HepG2 (cell line): ENCODE measurements around the gene TNNI2.
"Not testable (repeated sequence)": the region's sequence is repeated elsewhere in the genome, so short reads cannot be mapped to it uniquely, and the experiment has no call there.

ENCODE experiments used
- CTCF ChIP-seq: sonication (generic); formaldehyde crosslinking; IDR thresholded peaks from 2 replicates; pipeline ENCODE4 v1.5.0; 2020; ENCODE audit warnings: mild to moderate bottlenecking, missing genetic modification reagents, moderate library complexity
- MAZ ChIP-seq, 2 experiments: sonication (generic) in 1 of 2; formaldehyde crosslinking in 1 of 2; IDR thresholded peaks; 2 replicates each; pipeline versions ENCODE4 v1.5.0 to v1.6.1; 2012 to 2020; ENCODE audit warnings: low read depth in 2 of 2, mild to moderate bottlenecking in 2 of 2, borderline replicate concordance in 1 of 2, improper control_type of control experiment in 1 of 2, low read length in 1 of 2, missing genetic modification reagents in 1 of 2, moderate library complexity in 1 of 2
- MXD1 ChIP-seq: sonication (generic); formaldehyde crosslinking; IDR thresholded peaks from 2 replicates; pipeline ENCODE4 v1.4.0; 2020; ENCODE audit warnings: mild to moderate bottlenecking, missing genetic modification reagents
- MYNN ChIP-seq: sonication (generic); formaldehyde crosslinking; IDR thresholded peaks from 2 replicates; pipeline ENCODE4 v1.4.0; 2020; ENCODE audit warnings: mild to moderate bottlenecking, low read depth, missing genetic modification reagents
- PHF20 ChIP-seq: sonication (generic); formaldehyde crosslinking; IDR thresholded peaks from 2 replicates; pipeline ENCODE4 v1.5.0; 2020; ENCODE audit warnings: mild to moderate bottlenecking, missing genetic modification reagents
- SIN3B ChIP-seq: fragments of 150-350 bp; IDR thresholded peaks from 2 replicates; pipeline ENCODE4 v1.6.1; 2014; ENCODE audit warnings: low read length
- SIX1 ChIP-seq: sonication (generic); formaldehyde crosslinking; IDR thresholded peaks from 2 replicates; pipeline ENCODE4 v1.4.0; 2020; ENCODE audit warnings: missing genetic modification reagents, borderline replicate concordance
- SP2 ChIP-seq: sonication (generic); formaldehyde crosslinking; IDR thresholded peaks from 2 replicates; pipeline ENCODE4 v1.5.1; 2020; ENCODE audit warnings: mild to moderate bottlenecking, missing genetic modification reagents
- ZFP1 ChIP-seq: IDR thresholded peaks from 2 replicates; pipeline ENCODE4 v1.6.1; 2016
- ZNF18 ChIP-seq: sonication (generic); formaldehyde crosslinking; IDR thresholded peaks from 2 replicates; pipeline ENCODE4 v1.8.0; 2022; ENCODE audit warnings: mild to moderate bottlenecking, missing genetic modification reagents; ENCODE audit not compliant: insufficient replicate concordance
- ZNF232 ChIP-seq: sonication (generic); formaldehyde crosslinking; IDR thresholded peaks from 2 replicates; pipeline ENCODE4 v1.4.0; 2020; ENCODE audit warnings: missing genetic modification reagents, borderline replicate concordance
- ZNF615 ChIP-seq: sonication (generic); formaldehyde crosslinking; IDR thresholded peaks from 2 replicates; pipeline ENCODE4 v1.5.0; 2020; ENCODE audit warnings: mild to moderate bottlenecking, missing genetic modification reagents, borderline replicate concordance
- TF ChIP-seq, protein P1 (sequence below): conservative IDR thresholded peaks from 2 replicates; pipeline ENCODE4 v1.6.1; 2018; ENCODE audit warnings: missing genetic modification reagents
- TF ChIP-seq, protein P2 (sequence below), 2 experiments: IDR thresholded peaks; 2 replicates each; pipeline ENCODE4 v1.6.1; 2011 to 2012; ENCODE audit warnings: low read length in 2 of 2, borderline replicate concordance in 1 of 2, low read depth in 1 of 2, mild to moderate bottlenecking in 1 of 2, moderate library complexity in 1 of 2

GRCh38 chr11:1875851-1876301 is 37.1 kb downstream of the TNNI2 start:
- TF ChIP-seq SIN3B; ZFP1 (CRISPR knock-in tag); ZNF232 (CRISPR knock-in tag); CTCF (CRISPR knock-in tag); MYNN (CRISPR knock-in tag); ZNF18 (CRISPR knock-in tag); SIX1 (CRISPR knock-in tag); SP2 (CRISPR knock-in tag); ZNF615 (CRISPR knock-in tag); PHF20 (CRISPR knock-in tag); MAZ (IDR thresholded peaks at IDR 0.05; ENCODE audit: borderline replicate concordance, low read depth, low read length); MAZ (CRISPR knock-in tag; IDR thresholded peaks at IDR 0.05; ENCODE audit: low read depth): not testable (repeated sequence)
- TF ChIP-seq MXD1 (CRISPR knock-in tag): 0 out of 2 replicates have a peak, but pooled peaks have one; percentile 28
- TF ChIP-seq, protein P1, sequence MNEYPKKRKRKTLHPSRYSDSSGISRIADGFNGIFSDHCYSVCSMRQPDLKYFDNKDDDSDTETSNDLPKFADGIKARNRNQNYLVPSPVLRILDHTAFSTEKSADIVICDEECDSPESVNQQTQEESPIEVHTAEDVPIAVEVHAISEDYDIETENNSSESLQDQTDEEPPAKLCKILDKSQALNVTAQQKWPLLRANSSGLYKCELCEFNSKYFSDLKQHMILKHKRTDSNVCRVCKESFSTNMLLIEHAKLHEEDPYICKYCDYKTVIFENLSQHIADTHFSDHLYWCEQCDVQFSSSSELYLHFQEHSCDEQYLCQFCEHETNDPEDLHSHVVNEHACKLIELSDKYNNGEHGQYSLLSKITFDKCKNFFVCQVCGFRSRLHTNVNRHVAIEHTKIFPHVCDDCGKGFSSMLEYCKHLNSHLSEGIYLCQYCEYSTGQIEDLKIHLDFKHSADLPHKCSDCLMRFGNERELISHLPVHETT (CRISPR knock-in tag): not testable (repeated sequence)
- TF ChIP-seq, protein P2, sequence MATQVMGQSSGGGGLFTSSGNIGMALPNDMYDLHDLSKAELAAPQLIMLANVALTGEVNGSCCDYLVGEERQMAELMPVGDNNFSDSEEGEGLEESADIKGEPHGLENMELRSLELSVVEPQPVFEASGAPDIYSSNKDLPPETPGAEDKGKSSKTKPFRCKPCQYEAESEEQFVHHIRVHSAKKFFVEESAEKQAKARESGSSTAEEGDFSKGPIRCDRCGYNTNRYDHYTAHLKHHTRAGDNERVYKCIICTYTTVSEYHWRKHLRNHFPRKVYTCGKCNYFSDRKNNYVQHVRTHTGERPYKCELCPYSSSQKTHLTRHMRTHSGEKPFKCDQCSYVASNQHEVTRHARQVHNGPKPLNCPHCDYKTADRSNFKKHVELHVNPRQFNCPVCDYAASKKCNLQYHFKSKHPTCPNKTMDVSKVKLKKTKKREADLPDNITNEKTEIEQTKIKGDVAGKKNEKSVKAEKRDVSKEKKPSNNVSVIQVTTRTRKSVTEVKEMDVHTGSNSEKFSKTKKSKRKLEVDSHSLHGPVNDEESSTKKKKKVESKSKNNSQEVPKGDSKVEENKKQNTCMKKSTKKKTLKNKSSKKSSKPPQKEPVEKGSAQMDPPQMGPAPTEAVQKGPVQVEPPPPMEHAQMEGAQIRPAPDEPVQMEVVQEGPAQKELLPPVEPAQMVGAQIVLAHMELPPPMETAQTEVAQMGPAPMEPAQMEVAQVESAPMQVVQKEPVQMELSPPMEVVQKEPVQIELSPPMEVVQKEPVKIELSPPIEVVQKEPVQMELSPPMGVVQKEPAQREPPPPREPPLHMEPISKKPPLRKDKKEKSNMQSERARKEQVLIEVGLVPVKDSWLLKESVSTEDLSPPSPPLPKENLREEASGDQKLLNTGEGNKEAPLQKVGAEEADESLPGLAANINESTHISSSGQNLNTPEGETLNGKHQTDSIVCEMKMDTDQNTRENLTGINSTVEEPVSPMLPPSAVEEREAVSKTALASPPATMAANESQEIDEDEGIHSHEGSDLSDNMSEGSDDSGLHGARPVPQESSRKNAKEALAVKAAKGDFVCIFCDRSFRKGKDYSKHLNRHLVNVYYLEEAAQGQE (IDR thresholded peaks at IDR 0.05; ENCODE audit: borderline replicate concordance in 1 of 2, low read depth in 1 of 2, low read length in 2 of 2): not testable (repeated sequence)
